Embryonic facial prominence (tissue), 1 donor: ENCODE results near the gene GOT1.

Source experiments
- DNase-seq: peaks from one replicate; pipeline ENCODE4 v3.0.0-alpha.2; 2016; ENCODE audit errors: extremely low spot score

GOT1 gene

GRCh38 chr10:99358101-99358500 is 72.3 kb downstream of the GOT1 start:
- DNase-seq, result no peak

- no peak for DNase-seq
Observed at GRCh38 chr10:99357691-99358090, 72.7 kb downstream of the GOT1 start.

- no peak for DNase-seq
Observed at GRCh38 chr10:99353182-99353581, 77.2 kb downstream of the GOT1 start.

- DNase-seq, result no peak
Observed at GRCh38 chr10:99347672-99348071, 82.8 kb downstream of the GOT1 start.
